ENCODE results near the gene NHERF1.
A peak's percentile ranks its signal among the peaks of the same experiment; 100 is the strongest.

NHERF1 gene

DNA sequence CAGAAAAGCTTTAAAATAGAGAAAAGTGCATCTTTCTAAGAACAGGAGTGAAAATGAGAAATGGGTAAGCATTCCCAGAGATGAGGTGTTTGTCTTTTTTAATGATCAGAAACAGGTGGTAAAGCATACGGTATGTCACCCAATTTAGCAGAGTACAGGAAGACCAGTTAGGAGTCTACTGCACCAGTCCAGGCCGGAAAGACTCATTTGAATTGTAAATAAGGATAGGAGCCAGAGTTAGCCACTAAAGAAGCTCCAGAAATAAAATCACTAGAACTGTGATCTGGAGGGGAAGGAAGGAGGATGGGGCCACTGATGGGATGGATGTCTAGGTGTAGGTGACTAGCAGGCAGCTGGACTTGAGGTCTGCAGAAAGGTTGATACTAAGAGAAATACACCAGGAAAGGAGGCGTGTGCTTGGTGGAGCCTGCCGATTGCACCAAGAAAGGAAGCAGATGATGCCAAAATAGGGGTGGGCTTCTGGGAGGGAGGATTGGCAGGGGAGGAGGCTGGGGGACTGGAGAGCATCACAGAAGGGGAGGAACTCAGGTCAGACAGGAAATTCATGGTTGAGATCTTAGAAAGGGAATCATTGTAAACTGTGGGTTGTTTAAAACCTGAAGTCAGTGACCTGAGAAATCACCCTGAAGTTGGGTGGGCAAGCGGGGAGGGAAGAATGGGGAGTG, 35.8 kb downstream of the NHERF1 start:
- DNase-seq (ENCODE audit: low read depth in 2 of 2) = no peak

DNA sequence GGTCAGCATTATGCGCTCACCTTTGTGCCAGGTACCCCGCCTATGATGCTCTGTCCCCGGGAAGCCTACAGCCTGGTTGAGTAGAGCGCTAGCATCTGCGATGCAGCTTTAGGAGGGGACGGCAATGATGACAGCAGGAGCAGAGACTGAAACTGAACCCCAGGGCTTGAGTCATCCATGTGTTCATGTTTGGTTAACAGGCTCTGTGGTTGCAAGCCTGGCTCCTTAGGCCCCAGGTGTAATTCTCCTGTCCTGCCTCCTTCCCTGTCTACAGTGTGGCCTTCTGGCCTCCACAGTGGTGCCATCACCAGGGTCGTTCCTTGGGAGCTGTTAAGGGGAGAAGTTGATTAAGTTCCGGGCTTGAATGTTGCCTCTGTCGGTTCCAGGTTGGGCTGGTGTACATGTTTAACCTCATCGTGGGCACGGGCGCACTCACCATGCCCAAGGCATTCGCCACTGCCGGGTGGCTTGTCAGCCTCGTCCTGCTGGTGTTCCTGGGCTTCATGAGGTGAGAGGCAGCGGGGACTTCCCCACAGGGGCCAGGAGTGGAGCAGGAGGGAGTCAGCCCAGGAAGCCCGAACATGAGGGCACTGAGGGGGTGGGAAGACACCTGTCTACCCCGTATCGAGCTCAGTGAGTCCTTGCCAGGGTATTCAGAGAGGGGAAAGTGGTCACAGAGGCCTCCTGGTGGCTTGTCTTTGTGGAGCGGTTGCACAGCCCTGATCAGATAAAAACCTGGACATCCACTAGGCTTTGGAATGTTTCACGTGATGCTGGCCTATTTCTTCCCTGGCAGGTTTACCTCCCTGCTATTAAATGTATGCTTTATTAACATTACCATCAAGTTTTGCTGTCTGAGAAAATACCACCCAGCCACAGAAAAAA, 36.9 kb downstream of the NHERF1 start:
- peak in 1 of 2 donors; percentile 21 for DNase-seq (ENCODE audit: low read depth in 2 of 2)

DNA sequence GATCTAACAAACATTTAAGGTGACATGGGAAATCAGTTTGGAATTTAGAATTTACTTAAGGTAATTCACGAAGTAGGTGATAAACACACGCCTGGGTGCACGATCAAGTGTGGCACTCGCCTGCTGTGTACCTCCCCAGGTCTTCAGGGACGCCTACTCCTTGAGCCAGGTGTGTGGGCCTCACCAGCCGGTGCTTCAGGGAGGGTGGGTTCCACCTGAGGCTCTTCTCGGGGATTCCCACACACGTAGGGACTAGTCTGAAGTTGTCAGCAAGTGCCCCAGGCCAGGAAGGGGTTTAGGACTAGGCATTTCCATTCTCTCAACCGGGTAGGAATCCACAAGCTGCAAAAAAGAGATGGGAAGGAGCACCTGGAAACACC, 37.5 kb downstream of the NHERF1 start:
- no peak for DNase-seq (ENCODE audit: low read depth in 2 of 2)

DNA sequence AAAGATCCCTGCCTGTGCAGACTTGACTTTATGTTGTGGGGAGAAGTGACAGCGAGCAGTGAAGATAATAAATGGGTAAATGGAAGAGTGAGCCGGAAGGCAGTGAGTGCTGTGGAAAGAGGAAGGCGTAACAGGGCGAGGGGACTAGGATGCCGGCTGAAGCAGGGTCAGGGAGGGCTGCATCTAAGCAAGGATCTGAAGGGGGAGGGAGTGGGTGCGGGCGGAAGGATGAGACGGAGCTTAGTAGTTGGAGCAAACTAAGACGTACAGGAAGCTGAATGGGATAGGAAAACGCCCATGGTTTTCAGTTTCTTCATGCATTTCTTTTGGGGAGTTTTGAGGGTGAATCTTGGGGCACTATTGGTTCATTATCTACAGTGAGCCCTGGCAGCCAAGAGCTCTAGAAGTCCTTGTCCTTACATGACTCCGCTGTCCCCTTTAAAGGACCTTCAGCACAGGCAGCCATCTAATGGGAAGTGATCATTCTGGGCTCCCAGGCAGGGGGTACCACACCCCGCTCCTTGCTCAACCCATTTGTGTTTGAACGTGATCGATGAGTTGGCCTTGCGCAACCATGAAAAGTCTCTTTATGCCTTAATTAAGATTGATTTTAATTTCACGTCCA, 38.1 kb downstream of the NHERF1 start:
- DNase-seq (ENCODE audit: low read depth in 2 of 2) = no peak

DNA sequence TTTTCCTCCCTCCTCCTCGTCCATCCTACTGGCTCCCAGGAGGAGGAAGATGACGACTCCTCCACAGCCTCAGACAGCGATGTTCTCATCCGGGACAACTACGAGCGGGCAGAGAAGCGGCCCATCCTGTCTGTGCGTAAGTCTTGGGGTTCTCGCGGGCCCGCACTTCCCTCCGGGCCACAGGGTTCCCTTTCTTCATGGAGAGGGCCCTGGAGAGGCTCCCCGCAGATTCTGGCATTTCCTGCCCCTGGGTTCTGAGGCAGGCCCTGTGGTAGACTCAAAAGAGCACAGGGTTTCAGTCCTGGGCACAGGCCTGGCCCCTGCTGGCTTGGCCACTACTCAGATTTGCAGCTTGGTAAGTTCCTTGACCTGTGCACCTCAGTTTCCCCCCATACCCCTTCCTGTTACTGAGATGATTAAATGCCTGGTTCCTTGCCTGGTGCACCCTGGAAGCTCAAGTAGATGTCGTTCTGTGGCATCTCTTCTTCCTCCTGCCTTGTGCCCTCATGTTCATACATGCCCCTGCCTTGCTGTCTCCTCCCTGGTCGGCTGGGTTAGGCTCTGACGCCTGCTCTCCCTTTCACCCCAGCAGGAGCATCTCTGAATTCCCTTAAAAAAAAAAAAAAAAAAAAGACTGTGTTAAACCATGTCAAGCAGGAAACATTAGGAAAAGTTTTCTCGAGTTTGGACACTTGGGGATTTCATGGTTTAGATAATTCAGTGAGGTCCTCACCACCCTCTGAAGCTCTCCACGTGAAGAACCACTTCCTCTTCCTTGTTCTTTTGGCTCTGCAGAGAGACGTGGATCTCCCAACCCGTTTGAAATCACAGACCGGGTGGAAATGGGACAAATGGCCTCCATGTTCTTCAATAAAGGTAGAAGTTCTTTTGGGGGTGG, 42.0 kb downstream of the NHERF1 start:
- no peak for DNase-seq (ENCODE audit: low read depth in 2 of 2)

DNA sequence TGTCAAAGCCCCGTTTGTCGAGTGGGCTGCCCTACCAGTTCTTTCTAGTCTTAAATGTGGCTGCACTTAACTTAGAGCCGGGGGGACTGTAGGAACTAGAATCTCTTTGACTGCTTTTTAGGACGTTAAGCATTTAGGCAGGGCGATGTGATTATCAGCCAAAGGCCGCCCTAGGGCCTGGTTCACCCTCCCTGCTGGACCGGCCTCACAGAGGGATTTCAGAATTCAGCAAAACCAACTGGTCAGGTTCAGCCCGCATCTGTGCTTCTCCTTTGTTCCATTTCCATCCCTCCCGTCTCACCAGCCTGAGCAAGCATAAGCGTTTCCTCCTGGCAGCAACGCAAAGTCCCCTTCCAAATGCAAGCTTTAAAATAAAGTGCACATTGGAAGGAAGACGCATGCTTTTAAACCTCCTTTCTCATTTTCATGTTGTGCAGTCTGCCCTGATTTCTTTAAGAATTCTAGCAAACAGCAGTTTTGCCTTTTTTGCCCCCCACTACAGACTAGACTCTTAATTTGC, 44.2 kb downstream of the NHERF1 start:
- DNase-seq (ENCODE audit: low read depth in 2 of 2) = no peak

DNA sequence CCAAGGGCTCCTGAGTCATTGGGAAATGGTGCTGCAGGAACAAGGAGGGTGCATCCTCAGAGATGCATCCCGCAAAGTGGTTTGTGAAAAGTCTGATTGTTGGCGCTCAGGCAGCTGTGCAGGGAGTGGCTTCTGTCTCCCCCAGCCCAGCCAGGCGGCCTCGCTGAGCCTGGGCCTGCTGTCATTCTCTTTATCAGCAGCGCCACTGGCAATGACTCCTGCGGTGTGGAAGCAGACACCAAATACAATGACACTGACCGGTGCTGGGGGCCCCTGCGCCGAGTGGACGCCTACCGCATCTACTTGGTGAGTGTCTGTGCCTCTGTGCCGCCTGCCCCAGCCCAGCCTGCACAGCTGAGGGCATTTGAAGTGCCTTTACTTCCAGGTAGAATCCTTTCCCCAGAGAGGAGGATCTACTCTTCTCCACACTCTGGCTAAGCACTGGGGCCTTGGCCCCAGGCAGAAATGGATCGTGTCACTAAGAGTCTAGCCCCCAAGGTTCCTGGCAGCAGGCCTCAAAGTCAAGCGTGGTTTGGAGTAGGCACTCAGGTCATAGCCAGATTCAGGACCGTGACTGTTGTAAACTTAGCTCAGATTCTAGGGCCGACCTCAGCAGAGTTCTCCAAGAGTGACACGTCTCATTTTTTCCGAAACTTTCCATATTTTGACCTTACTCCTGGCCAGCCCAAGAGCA, 47.0 kb downstream of the NHERF1 start:
- no peak for DNase-seq (ENCODE audit: low read depth in 2 of 2)

DNA sequence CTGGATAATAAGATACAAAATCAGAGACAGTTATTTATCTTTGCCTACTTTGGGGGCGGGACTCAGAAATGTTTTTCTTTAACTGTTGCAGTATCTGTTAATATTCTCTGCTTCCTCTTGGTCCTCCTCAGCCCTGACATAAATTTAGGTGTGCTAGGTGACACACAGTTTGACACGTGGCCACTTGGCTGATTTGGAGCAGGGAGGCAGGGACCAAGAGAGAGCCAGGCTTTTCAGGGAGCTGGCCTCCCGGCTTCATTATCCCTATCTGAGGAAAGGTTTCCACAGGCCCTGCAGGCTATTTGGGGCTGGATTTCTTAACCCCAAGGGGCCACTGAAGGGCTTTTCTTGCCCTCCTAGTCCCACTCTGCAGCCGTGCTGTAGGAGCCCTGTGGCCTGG, 47.8 kb downstream of the NHERF1 start:
- no peak for DNase-seq (ENCODE audit: low read depth in 2 of 2)

DNA sequence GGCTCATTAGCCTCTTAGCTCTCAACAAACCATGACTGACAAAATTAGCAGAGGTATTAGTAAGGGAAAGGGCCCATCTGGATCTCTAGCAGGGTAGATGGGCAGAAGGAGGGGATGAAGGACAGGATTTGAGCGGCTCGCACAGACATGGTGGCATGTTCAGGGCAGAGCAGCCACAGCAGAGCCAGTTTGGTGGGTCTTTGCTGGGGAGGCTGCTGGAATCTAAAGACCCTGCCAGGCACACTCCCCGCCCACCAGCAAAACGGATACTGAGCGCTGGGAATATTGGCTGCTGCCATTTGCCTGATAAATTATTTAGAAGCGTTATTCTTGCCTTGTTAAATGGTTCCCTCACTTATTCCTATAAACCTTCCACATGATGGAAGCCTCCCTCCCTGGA, 48.4 kb downstream of the NHERF1 start:
- no peak for DNase-seq (ENCODE audit: low read depth in 2 of 2)

DNA sequence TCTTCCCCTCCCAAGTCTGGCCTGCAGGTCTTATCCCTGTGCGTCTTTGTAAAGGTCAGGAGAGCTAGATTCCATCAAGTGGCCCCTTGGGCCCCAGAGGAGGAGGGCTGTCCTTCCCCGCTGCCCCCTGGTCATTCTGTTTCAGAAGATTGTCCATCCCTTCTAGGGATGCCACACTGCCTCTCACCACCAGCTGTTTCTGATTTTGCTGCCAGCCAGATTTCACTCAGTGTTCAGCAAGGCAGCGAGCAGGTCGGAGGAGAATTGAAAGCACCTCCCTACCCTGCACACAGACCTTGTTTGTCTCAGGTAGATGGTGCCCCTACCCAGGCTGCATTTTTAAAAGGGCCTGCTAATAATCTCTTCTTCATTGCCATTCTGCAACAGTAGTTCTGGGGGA, 49.4 kb downstream of the NHERF1 start:
- no peak for DNase-seq (ENCODE audit: low read depth in 2 of 2)

DNA sequence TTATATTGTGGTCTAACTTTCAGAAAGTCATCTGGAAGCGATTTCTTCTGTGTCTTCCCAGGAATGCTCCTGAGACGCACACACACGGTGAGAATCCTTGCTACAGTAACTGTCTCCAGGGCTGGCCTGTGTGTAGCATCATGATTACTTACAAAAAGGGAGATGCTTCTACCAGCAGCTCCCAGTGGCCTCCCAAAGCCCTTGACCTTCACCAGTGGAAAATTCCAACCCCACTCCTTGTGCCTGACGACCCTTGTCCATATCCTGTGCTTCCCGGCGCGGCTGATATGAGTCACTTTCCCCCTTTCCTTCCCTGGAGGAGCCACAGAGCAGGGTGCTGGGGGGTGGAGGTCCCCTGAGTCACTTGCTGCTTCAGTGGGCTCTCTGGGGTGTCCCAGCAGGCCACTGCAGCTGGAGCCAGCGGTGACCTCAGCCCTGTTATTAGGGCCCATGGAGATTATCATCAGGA, 49.8 kb downstream of the NHERF1 start:
- no peak for DNase-seq (ENCODE audit: low read depth in 2 of 2)

DNA sequence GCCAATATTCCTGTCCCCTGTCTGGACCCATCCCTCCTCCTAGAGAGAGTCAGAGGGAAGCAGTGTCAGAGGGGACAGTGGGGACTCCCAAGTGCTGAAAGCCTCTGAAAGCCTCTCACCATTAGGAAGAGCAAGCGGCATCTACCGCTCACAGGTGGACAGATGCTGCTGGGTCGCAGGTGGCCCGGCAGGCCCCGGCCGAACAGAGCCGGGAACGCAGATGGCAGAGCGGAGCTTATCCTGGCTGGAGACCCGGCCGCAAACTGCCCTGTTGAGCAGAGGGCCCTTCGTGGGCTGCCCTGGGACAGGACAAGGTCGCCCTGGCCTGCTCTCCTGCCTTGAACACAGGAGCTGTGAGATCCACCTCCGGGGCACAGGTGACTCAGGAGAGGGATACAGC, 50.7 kb downstream of the NHERF1 start:
- DNase-seq (ENCODE audit: low read depth in 2 of 2) = no peak

DNA sequence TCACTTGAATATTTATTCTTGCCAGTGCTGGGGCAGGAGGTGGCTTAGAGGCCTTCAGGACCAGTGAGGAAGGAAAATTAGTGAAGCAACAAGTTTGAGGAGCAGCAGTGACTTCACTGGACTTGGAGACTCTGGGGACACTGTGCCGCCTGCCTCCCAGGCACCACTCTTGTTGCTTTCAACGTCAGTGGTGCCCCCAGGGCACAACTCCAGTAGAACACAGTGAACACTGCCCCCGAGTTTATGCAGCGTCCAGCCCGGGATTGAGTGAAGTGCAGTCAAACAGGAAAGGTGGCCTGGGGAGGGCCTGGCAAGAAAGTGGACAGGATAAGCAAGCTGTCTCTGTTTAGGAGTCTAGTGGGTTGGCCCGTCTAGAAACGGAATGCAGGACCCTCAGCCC, 52.1 kb downstream of the NHERF1 start:
- DNase-seq (ENCODE audit: low read depth in 2 of 2) = no peak

DNA sequence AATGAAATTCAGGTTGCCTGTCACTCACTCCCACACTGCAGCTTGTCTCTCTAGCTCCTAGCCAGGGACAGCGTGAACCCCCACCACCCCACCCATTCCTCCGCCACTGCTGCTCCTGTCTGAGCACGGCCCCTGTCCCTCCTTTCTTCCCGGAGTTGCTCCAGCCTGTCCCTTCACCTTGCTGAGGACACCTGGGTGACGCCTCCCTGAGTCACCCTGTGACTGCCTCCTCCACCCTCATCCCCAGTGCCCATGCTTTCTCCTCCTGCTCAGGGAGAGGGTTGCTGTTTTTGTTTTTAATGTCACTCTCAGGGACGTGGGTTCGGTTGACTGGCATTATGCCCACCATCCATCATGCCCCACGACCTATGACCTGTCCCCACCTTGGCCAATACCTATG, 53.5 kb downstream of the NHERF1 start:
- no peak for DNase-seq (ENCODE audit: low read depth in 2 of 2)

DNA sequence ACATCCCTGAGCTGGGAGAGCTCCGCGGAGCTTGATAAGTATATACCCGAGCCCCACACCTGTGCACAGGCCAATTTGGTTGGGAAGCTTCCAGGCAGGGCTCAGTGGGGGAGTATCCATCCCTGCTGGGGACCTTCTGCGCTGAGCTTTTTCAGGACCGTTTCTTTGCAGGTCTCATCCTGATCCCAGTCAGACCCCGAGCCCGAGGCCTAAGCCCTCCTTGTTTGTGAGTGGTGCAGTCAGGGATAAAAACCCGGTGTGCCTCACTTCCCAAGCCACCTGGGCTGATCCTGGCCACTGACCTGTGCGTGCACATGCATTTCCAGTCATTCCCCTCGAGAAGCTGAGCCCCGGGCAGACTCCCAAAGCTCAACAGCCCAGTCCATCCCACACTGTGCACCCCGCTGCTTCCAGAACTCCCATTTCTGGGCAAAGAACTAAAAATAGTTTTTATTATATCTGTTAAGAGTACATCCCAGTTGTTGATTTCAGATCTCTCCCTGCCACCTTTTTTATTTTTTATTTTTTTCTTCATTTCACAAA, 55.0 kb downstream of the NHERF1 start:
- no peak for DNase-seq (ENCODE audit: low read depth in 2 of 2)

DNA sequence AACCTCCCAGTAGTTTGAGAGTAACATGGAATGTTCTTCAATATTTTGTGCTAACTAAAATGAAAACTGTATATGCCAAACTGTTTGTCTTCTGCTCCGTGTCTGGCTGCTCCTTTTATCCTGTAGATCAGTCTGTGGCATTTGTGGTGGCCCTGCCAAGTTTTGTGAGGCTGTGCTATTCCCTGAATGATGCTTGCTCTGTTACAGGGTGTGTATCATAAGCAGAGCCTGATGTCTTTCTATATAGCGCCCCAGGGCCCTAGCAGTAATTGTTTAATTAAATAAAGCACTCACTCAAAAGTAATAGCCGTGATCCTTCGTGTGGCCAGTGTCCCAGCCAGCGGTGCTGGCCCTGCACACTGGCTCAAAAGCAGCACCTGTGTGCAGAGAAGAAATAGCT, 55.5 kb downstream of the NHERF1 start:
- DNase-seq (ENCODE audit: low read depth in 2 of 2) = no peak

DNA sequence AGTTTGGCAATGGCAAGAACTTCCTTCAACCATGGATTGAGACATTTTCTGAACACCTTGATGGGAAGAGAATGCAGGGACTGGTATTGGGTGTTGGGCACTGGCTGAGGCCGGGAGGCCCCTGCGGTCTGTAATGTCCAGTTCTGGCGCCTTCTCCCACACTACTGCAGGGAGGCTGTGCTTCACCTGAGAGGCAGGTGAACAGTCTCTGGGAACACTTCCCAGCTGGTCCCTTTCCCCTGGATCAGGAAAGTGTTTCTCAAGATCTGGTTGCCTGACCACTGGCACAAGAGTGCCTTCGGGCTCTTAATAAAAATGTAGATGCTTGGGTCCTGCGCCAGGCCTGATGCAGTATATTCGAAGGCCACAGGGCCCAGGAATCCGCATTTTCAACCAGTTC, 56.3 kb downstream of the NHERF1 start:
- no peak for DNase-seq (ENCODE audit: low read depth in 2 of 2)

DNA sequence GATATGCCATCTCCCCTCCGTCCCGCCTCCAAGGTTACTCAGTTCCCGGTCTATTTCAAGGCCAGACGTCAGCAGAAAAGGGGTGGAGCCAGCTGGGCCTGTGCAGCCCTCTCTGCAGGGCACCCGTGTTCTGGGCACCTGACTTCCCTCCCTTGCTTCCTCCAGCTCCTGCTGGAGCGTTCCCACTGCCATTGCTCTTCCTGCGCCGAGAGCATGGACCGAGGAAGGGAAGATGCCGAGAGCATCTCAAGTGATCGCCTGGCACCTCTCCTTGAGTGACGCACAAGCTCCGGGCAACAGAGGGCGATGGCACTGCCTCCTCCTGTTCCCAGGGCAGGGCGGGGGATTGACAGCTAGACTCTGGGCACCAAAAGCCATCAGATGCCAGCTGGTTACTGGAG, 57.2 kb downstream of the NHERF1 start:
- no peak for DNase-seq (ENCODE audit: low read depth in 2 of 2)

DNA sequence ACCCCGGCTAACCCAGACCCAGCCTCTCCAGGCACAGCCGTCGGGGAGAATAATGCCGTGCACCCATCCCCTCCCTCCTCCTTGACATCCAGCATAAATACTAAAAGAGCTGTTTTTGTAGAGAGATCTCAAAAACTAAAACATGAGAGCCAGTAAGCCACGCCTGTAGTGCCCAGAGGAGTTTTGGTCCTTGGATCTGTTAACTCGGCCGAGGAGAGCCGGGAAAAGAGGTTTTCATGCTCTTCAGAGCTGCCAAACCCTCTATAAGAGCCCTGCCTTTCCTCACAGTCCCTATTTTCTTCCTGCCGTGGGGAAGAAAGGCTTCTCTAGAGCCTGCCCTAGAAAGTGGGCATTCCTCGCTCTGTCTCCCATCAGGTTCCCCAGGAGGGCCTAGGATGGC, 57.9 kb downstream of the NHERF1 start:
- DNase-seq (ENCODE audit: low read depth in 2 of 2) = no peak

DNA sequence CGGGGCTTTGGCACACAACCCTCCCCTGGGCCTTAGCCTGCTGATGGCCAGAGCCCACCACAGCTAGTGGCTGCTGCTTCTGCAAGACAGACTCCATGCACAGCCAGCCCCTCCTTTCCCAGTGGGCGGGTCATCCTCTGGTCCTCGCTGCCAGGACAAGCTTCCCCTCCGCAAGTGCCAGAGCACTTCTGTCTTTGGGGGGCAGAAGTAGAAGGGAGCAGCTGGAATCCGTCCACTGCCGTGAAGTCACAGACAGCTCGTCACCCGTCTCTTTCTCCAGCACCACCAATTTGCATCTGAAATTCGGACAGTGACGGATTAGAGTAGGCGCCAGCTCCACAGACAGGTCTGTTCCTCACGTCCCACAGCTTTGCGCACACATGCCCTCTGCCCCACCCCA, 59.0 kb downstream of the NHERF1 start:
- DNase-seq (ENCODE audit: low read depth in 2 of 2) = no peak

DNA sequence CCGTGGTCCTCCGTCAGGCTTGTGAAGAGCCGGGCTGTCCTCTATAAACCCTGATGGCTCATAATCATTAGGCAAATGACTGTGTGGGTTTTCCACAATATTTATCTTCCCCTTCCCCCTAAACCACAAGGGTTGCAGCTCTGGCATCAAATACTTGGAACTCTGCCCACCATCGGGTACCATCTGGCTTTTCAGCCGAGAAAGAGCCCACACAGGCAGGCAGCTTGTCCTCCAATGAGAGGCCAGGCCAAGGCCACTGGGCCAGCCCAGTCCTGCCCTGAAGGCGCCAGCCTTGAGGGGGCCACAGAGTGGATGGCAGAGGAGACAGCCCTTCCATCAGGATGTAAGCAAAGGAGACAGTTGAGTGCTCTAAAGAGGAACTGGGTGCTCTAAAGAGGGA, 59.5 kb downstream of the NHERF1 start:
- DNase-seq (ENCODE audit: low read depth in 2 of 2) = no peak
